ENCODE data around the gene TEKT4. TPM values are rescaled to one million over a fixed set of nuclear protein-coding genes. Genes with fewer than 3 reads are reported as not detected.

TEKT4 gene
- total and polyA plus RNA-seq, 9 donors: not detected

DNA sequence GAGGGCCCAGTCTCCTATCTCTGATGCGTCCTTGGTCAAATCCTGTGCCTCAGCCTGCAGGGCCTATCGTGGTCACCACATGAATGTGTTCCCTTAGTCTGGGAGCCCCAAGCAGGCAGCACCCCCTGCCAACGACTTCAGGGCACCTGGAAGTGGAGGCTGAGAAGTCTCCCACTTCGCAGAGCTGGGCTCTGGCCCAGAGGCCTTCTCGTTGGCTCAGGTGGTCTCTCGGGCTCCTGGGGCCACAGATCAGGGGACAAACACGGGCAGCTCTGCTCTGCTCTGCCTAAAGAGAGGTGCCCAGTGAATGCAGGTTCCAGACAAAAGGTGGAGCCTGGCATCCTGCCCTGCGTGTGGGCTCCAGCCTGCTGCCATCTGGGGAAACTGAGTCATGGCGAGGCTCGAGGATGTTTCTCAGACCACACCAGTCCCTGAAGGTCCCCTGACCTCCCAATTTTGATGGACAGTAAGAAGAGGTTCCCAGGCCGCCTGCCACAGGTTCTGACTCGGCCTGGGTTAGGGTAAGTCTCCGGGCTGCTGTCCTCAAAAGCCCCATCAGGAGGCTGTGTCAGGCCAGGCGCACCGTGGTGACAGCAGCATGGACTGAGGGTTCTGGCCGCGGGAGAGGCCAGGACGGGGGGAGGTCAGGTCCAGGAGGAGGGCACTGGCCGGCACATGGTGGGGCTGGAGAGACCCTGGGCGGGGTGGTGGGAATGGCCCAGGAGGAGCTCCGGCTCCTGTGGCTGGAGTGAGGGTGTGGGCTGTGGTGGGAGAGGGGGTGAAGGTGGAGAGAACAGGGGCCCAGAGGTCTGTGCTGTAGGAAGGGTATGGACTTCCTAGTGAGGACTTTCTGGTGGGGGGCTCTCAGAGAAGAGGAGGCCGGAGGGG is 1.4 kb upstream of the TEKT4 start:
- DNase-seq: no peak
- peaks cover 23% of the 10 kb centered on the region for H3K27me3 ChIP-seq (ENCODE audit: control insufficient read depth, insufficient read depth, low read length)
- no peaks in the 10 kb centered on the region for H3K9me3 ChIP-seq (replicated peaks; ENCODE audit: control insufficient read depth, low read depth, low read length)
- H3K4me1 ChIP-seq (ENCODE audit: control insufficient read depth, insufficient read depth, low read length): no peaks in the 10 kb centered on the region
- no peak overlapping the region for H3K27ac ChIP-seq (ENCODE audit: low read length)
- H3K4me3 ChIP-seq (ENCODE audit: low read length): no peak overlapping the region
- H3K36me3 ChIP-seq (ENCODE audit: control insufficient read depth, insufficient read depth, low read length): no peaks in the 10 kb centered on the region
- 68% methylated on average over 22 of the region's 22 CpGs for WGBS (ENCODE audit: insufficient coverage)

DNA sequence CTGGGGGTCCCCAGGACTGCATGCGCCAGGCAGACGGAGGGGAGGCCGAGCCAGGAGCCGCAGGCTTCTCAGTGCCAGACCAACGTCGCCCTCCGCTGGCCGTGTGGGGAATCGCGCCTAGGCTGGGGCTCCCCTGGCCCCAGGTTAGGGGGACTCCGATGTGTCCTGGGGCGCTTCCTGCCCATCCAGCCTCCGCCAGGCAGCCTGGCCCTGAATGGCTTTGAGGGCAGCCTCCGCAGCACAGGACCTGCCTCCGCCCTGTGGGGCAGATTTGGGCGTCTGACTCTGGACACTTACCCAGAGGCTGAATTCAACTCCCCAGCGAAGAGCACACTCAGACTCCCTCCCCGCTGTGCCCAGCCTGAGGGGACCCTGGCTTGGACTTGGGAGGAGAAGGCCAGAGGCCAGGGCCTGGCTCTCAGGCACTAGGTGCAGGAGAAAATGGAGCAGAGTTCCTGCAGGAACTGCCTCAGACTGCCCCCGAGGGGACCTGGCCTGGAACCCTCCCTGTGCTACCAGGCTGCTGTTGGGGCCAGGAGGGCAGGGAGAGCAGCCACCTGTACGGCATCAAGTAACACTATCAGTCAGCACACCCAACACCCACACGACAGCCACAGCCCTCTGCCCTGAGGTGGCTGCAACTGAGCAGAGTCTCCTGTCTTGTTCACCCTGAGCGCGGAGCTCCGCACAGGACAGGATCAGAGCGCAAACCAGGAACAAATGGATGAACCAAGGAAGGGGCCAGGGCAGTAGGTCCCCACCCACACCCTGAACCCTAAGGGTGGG is 597 bp upstream of the TEKT4 start:
- WGBS (ENCODE audit: insufficient coverage): 29% methylated on average over 24 of the region's 25 CpGs
- Histone ChIP-seq H3K4me1 (ENCODE audit: control insufficient read depth, insufficient read depth, low read length) (no peaks in the 10 kb centered on the region), H3K27ac (ENCODE audit: low read length) (no peak overlapping the region), H3K36me3 (ENCODE audit: control insufficient read depth, insufficient read depth, low read length) (no peaks in the 10 kb centered on the region), H3K4me3 (ENCODE audit: low read length) (no peak overlapping the region), H3K27me3 (ENCODE audit: control insufficient read depth, insufficient read depth, low read length) (peaks cover 23% of the 10 kb centered on the region), H3K9me3 (replicated peaks; ENCODE audit: control insufficient read depth, low read depth, low read length) (no peaks in the 10 kb centered on the region)
- DNase-seq: no peak

DNA sequence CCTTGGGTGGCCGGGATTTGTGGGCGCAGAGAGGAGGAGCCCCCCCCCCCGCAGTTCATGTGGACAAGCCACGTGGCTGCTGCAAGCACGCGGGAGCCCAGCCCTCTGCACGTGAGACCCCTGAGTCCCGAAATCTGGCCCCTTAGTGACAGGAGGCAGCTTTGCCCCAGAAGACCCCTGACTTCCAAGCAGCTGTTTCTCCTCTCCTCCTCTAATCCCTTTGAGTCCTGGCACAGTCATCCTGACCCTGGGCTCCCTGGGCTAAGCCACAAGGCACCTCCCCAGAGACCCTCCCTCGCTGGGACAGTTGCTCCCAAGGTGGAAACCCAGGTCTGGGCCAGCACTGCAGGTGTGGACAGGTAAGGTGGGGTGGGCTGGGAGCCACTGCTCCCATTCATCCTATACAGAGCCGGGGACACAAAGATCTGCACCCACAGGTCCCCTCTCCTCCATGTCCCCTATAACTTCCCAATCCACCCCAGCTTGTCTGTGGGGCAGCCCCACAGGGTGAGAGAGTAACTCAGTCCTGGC is 923 bp downstream of the TEKT4 start:
- H3K9me3 ChIP-seq (replicated peaks; ENCODE audit: control insufficient read depth, low read depth, low read length): no peaks in the 10 kb centered on the region
- DNase-seq: no peak
- 66% methylated on average over 5 of the region's 10 CpGs for WGBS (ENCODE audit: insufficient coverage)
- no peak overlapping the region for H3K27ac ChIP-seq (ENCODE audit: low read length)
- peaks cover 23% of the 10 kb centered on the region for H3K27me3 ChIP-seq (ENCODE audit: control insufficient read depth, insufficient read depth, low read length)
- H3K36me3 ChIP-seq (ENCODE audit: control insufficient read depth, insufficient read depth, low read length): no peaks in the 10 kb centered on the region
- no peak overlapping the region for H3K4me3 ChIP-seq (ENCODE audit: low read length)
- no peaks in the 10 kb centered on the region for H3K4me1 ChIP-seq (ENCODE audit: control insufficient read depth, insufficient read depth, low read length)

DNA sequence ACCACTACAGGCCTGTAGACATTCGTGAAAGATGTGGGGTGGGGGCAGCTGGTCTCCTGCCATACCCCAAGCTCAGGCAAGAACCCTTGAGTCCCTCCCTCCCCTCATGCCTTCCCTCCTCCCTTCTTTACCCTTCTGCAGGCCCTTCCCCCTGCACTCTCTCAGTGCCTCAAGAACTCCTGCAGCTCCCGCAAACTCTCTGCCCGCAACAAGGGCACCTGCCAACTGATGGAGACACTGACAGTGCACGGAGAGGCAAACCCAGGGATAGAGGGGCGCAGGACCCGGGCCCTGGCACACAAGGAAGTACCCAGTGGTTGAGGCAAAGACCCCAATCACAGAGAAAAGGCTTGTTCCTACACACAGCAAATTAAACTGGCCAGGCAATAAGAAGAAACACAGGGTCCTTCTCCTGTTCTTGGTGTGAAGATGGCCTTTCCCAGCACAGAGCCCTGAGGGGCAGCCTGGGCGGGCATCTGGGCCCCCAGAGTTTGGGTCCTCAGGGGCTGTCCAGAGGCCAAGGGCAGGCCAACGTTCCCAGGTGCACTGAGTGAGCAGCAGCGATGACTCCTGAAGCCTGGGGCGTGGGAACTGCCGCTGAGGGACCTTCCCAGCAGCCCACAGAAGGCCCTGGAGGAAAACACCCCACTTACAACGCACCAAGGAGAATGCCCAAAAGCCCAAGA is 1.6 kb downstream of the TEKT4 start:
- 80% methylated on average over 7 of the region's 12 CpGs for WGBS (ENCODE audit: insufficient coverage)
- peaks cover 23% of the 10 kb centered on the region for H3K27me3 ChIP-seq (ENCODE audit: control insufficient read depth, insufficient read depth, low read length)

DNA sequence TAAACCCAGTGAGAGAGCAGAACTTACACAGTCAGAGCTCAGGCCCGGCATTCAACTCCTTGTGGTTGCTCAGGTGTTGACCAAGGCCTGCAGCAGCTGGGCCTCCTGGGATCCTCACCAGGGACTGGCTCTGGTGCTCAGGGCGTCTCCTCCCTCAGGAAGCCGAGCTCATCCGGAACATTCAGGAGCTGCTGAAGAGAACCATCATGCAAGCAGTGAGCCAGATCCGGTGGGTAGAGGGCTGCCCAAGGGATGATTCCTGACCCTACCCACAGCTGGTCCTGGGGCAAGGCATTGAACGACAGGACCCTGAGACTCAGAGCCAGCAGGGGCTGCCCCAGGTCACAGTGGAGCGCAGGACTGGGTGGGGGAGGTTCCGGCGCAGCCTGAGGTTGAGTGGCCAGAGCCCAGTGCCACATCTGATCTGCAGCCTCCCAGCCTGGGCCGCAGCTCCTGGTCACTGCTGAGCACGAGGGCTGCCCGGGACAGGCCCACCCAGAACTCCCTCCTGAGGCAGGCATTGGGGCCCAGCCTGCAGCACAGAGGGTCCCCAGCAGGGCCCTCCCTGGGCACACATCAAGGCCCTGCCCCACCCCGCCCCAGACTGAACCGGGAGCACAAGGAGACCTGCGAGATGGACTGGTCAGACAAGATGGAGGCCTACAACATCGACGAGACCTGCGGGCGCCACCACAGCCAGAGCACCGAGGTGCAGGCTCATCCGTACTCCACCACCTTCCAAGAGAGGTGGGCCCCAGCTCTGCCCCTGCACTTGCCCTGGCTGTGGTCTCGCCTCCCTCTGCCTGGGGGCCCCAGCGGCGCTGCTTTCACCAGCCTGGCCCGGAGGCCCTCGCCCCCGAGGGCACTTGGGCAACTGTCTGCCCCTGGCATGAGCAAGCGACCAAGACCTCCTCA is 2.4 kb downstream of the TEKT4 start:
- Histone ChIP-seq H3K4me1 (ENCODE audit: control insufficient read depth, insufficient read depth, low read length) (no peaks in the 10 kb centered on the region), H3K27me3 (ENCODE audit: control insufficient read depth, insufficient read depth, low read length) (peaks cover 23% of the 10 kb centered on the region), H3K36me3 (ENCODE audit: control insufficient read depth, insufficient read depth, low read length) (no peaks in the 10 kb centered on the region), H3K9me3 (replicated peaks; ENCODE audit: control insufficient read depth, low read depth, low read length) (no peaks in the 10 kb centered on the region), H3K4me3 (ENCODE audit: low read length) (no peak overlapping the region), H3K27ac (ENCODE audit: low read length) (no peak overlapping the region)
- 58% methylated on average over 28 of the region's 28 CpGs for WGBS (ENCODE audit: insufficient coverage)
- DNase-seq: no peak

More for the DNA sequence above, 1.6 kb downstream of the TEKT4 start:
- H3K4me1 ChIP-seq (ENCODE audit: control insufficient read depth, insufficient read depth, low read length): no peaks in the 10 kb centered on the region
- H3K9me3 ChIP-seq (replicated peaks; ENCODE audit: control insufficient read depth, low read depth, low read length): no peaks in the 10 kb centered on the region
- H3K4me3 ChIP-seq (ENCODE audit: low read length): no peak overlapping the region
- H3K27ac ChIP-seq (ENCODE audit: low read length): no peak overlapping the region
- no peak for DNase-seq
- H3K36me3 ChIP-seq (ENCODE audit: control insufficient read depth, insufficient read depth, low read length): no peaks in the 10 kb centered on the region

DNA sequence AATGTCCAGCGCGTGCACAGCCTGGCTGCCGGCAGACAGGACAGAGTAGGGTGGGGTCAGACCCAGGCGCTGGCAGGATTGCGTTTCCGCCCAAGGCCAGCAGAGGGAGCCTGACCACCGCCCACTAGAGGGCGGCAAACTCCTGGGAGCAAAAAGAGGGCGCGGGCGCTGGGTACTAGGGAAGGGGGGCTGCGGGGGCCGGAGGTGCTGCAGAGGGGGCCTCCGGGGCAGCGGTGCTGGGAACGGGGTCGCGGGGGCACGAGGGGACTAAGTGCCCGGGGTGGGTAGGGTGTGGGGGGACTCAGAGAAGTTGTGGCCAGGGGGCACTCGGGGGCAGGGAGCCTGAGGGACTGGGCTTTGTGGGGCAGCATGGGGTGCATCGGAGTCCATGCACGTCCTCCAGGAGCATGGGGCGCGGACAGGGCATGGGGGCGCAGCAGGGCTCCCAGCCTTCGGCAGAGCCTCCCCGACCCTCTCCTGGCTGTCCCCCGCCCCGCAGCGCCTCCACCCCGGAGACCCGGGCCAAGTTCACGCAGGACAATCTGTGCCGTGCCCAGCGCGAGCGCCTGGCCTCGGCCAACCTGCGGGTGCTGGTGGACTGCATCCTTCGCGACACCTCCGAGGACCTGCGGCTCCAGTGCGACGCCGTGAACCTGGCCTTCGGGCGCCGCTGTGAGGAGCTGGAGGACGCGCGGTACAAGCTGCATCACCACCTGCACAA is 3.2 kb downstream of the TEKT4 start:
- H3K9me3 ChIP-seq (replicated peaks; ENCODE audit: control insufficient read depth, low read depth, low read length): no peaks in the 10 kb centered on the region
- H3K4me1 ChIP-seq (ENCODE audit: control insufficient read depth, insufficient read depth, low read length): no peaks in the 10 kb centered on the region
- H3K4me3 ChIP-seq (ENCODE audit: low read length): no peak overlapping the region
- no peaks in the 10 kb centered on the region for H3K36me3 ChIP-seq (ENCODE audit: control insufficient read depth, insufficient read depth, low read length)
- DNase-seq: no peak
- peaks cover 20% of the 10 kb centered on the region for H3K27me3 ChIP-seq (ENCODE audit: control insufficient read depth, insufficient read depth, low read length)
- no peak overlapping the region for H3K27ac ChIP-seq (ENCODE audit: low read length)
- 42% methylated on average over 49 of the region's 53 CpGs for WGBS (ENCODE audit: insufficient coverage)

DNA sequence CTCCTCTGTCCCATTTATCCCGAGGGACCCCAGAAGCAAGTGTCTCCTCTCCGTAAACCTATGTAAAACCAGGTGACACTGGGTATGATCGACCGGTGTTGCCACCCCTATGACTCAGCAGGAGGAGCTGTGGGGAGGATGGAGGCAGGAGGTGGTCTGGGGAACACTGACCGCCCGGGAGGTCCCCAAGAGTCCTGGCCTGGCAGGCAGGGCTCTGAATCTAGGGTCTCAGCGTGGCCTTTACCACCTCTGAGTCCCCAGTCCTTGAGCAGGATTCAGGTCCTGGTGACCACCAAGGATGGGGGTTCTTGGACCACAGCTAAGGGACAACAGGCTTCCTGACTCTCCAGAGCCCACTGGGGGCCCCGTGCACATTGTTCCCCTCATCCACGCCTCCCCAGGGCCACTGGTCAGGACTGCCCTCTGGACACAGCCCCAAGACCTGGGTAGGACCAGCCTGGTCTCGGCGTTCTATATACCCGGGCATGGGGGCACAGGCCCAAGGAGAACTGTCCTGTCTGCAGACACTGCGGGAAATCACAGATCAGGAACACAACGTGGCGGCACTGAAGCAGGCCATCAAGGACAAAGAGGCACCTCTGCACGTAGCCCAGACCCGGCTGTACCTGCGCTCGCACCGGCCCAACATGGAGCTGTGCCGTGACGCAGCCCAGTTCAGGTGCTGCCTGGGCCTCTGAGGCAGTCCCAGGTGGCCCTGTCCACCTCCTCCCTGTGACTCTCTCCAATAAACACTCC is 4.0 kb downstream of the TEKT4 start:
- Histone ChIP-seq H3K4me1 (ENCODE audit: control insufficient read depth, insufficient read depth, low read length) (no peaks in the 10 kb centered on the region), H3K9me3 (replicated peaks; ENCODE audit: control insufficient read depth, low read depth, low read length) (no peaks in the 10 kb centered on the region), H3K4me3 (ENCODE audit: low read length) (no peak overlapping the region), H3K36me3 (ENCODE audit: control insufficient read depth, insufficient read depth, low read length) (no peaks in the 10 kb centered on the region), H3K27ac (ENCODE audit: low read length) (no peak overlapping the region), H3K27me3 (ENCODE audit: control insufficient read depth, insufficient read depth, low read length) (peaks cover 16% of the 10 kb centered on the region)
- WGBS (ENCODE audit: insufficient coverage): 94% methylated on average over 16 of the region's 22 CpGs
- no peak for DNase-seq

DNA sequence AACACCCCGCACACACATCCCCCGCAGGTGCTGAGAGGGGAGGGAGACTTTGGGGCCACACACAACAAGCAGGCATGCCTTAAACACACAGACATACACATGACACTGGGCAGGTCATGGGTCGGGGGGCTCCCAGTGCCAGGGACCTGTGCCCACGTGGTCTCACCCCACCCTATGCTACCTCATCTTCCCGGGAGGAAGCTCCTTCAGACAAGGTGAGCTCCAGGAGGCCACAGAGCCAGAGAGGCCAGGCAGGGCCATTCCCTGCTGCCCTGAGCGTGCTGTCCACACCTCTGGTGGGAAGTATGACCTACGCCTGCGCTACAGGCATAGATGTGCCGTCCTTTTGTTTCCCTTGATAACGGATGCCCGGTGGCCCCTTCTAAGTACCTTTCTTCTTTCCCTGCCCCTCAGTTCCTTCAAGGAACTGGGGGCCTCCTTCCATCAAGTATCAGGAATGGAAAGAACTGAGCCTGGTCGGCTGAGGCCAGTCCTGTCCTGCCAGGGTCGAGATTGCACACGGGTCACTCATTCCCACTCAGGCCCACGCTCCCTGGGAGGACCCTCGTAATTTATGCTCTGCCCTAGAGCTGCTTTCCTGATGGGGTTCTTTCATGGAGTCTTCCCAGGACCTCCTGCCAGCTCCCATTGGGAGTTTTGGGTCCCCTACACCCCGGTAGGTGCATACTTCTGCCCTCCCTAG is 4.7 kb downstream of the TEKT4 start:
- H3K27me3 ChIP-seq (ENCODE audit: control insufficient read depth, insufficient read depth, low read length): peaks cover 9% of the 10 kb centered on the region

More for the DNA sequence above, 4.7 kb downstream of the TEKT4 start:
- Histone ChIP-seq H3K4me3 (ENCODE audit: low read length) (no peak overlapping the region), H3K27ac (ENCODE audit: low read length) (no peak overlapping the region), H3K9me3 (replicated peaks; ENCODE audit: control insufficient read depth, low read depth, low read length) (no peaks in the 10 kb centered on the region), H3K36me3 (ENCODE audit: control insufficient read depth, insufficient read depth, low read length) (no peaks in the 10 kb centered on the region), H3K4me1 (ENCODE audit: control insufficient read depth, insufficient read depth, low read length) (no peaks in the 10 kb centered on the region)
- 67% methylated on average over 14 of the region's 17 CpGs for WGBS (ENCODE audit: insufficient coverage)
- DNase-seq: no peak

All from muscle of leg (tissue), 11 donors.